Neural progenitor cell (in vitro differentiated cells): ENCODE data around the gene JOSD1. TPM values are rescaled to one million over a fixed set of nuclear protein-coding genes. Genes with fewer than 3 reads are reported as not detected.

Experiments used
- DNase-seq: peaks from one replicate; pipeline ENCODE4 v3.0.0-alpha.2; 2016; ENCODE audit warnings: low spot score
- H2AFZ ChIP-seq: fragments of 200-600 bp; sonication (generic); replicated peaks from 2 replicates; pipeline ENCODE4 v1.6.1; 2016; ENCODE audit warnings: antibody characterized with exemption
- H3F3A ChIP-seq: fragments of 200-600 bp; sonication (generic); 2 replicates; pipeline ENCODE4 v1.6.1; 2016; ENCODE audit warnings: antibody characterized with exemption, low read depth
- H3K27ac ChIP-seq: fragments of 200-600 bp; sonication (generic); 2 replicates; pipeline ENCODE4 v1.5.1; 2016; ENCODE audit warnings: mild to moderate bottlenecking
- H3K27me3 ChIP-seq: fragments of 200-600 bp; sonication (generic); 2 replicates; pipeline ENCODE4 v1.6.1; 2016; ENCODE audit warnings: mild to moderate bottlenecking, moderate library complexity
- H3K36me3 ChIP-seq: fragments of 200-600 bp; sonication (generic); 2 replicates; pipeline ENCODE4 v1.5.1; 2016
- H3K4me1 ChIP-seq: fragments of 200-600 bp; sonication (generic); 2 replicates; pipeline ENCODE4 v1.6.1; 2016; ENCODE audit warnings: mixed run types
- H3K4me2 ChIP-seq: fragments of 200-600 bp; sonication (generic); 2 replicates; pipeline ENCODE4 v1.6.1; 2016
- H3K4me3 ChIP-seq: fragments of 200-600 bp; sonication (generic); 2 replicates; pipeline ENCODE4 v1.5.1; 2016
- H3K79me2 ChIP-seq: fragments of 200-600 bp; sonication (generic); 2 replicates; pipeline ENCODE4 v1.6.1; 2016; ENCODE audit warnings: low read depth
- H3K9ac ChIP-seq: fragments of 200-600 bp; sonication (generic); 2 replicates; pipeline ENCODE4 v1.6.1; 2016
- H3K9me3 ChIP-seq: fragments of 200-600 bp; sonication (generic); 2 replicates; pipeline ENCODE4 v1.5.1; 2016; ENCODE audit warnings: low read depth
- H4K20me1 ChIP-seq: fragments of 200-600 bp; sonication (generic); 2 replicates; pipeline ENCODE4 v1.6.1; 2016; ENCODE audit warnings: low read depth
- H3K27ac Mint-ChIP-seq: 3 replicates; pipeline ENCODE4 v1.8.0; 2021; ENCODE audit warnings: mixed read lengths
- H3K27me3 Mint-ChIP-seq: 2 replicates; pipeline ENCODE4 v1.8.0; 2022; ENCODE audit warnings: low read depth, mild to moderate bottlenecking, inconsistent platforms, moderate library complexity, mixed read lengths; ENCODE audit not compliant: insufficient read depth
- H3K36me3 Mint-ChIP-seq: 3 replicates; pipeline ENCODE4 v1.8.0; 2021; ENCODE audit warnings: mixed read lengths
- H3K4me1 Mint-ChIP-seq: 3 replicates; pipeline ENCODE4 v1.8.0; 2021; ENCODE audit warnings: mixed read lengths
- H3K4me3 Mint-ChIP-seq: 3 replicates; pipeline ENCODE4 v1.8.0; 2021; ENCODE audit warnings: mild to moderate bottlenecking, moderate library complexity, mixed read lengths
- H3K9me3 Mint-ChIP-seq: 3 replicates; pipeline ENCODE4 v1.8.0; 2020; ENCODE audit warnings: mixed read lengths
- CTCF ChIP-seq: fragments of 200-600 bp; sonication (generic); IDR thresholded peaks from 2 replicates; pipeline ENCODE4 v1.5.1; 2017; ENCODE audit warnings: antibody characterized with exemption, mild to moderate bottlenecking
- EZH2 ChIP-seq: fragments of 200-600 bp; sonication (generic); IDR thresholded peaks from 2 replicates; pipeline ENCODE4 v1.6.1; 2017; ENCODE audit warnings: antibody characterized with exemption, mild to moderate bottlenecking, moderate library complexity
- EZH2phosphoT487 ChIP-seq: fragments of 200-600 bp; sonication (generic); IDR thresholded peaks from 2 replicates; pipeline ENCODE4 v1.6.1; 2017; ENCODE audit warnings: antibody characterized with exemption
- total RNA-seq: library from RNA; depleted of rRNA; stranded (reverse); fragments of >200 nt; gene quantifications from 2 replicates; pipeline ENCODE4 v1.2.3, GENCODE V29; 2015; ENCODE audit warnings: low replicate concordance

The JOSD1 gene
- total RNA-seq, 1 donor from 2014 or later: 32.4 TPM

- H3K27ac Mint-ChIP-seq: no peak overlapping the region
- H2AFZ ChIP-seq: no peak overlapping the region
- peak overlapping the region; percentile 96 for H3K4me2 ChIP-seq
- no peaks in the 10 kb centered on the region for H3K9me3 ChIP-seq
- H3K27ac ChIP-seq: no peak overlapping the region
- peaks cover 49% of the 10 kb centered on the region for H3K4me1 Mint-ChIP-seq
- H3K27me3 ChIP-seq: peaks cover 9% of the 10 kb centered on the region
- H3K79me2 ChIP-seq: peaks cover 52% of the 10 kb centered on the region
- H3K36me3 Mint-ChIP-seq: peaks cover 8% of the 10 kb centered on the region
- peaks cover 35% of the 10 kb centered on the region for H4K20me1 ChIP-seq
- no peak overlapping the region for H3K9ac ChIP-seq
- H3K4me1 ChIP-seq: peaks cover 25% of the 10 kb centered on the region
- peaks cover 13% of the 10 kb centered on the region for H3F3A ChIP-seq
- no peaks in the 10 kb centered on the region for H3K36me3 ChIP-seq
- peaks cover 6% of the 10 kb centered on the region for H3K27me3 Mint-ChIP-seq
- peak overlapping the region; percentile 98 for H3K4me3 Mint-ChIP-seq
- DNase-seq: no peak
- TF ChIP-seq EZH2phosphoT487 (no peak), CTCF (no peak), EZH2 (no peak)
- H3K4me3 ChIP-seq: peak overlapping the region; percentile 98
- no peaks in the 10 kb centered on the region for H3K9me3 Mint-ChIP-seq
Observed at GRCh38 chr22:38699143-38699542, 1.6 kb downstream of the JOSD1 start.

GRCh38 chr22:38698407-38699094, 2.2 kb downstream of the JOSD1 start:
- no peak for DNase-seq
- Mint-ChIP-seq H3K4me1 (peaks cover 45% of the 10 kb centered on the region), H3K36me3 (peaks cover 8% of the 10 kb centered on the region), H3K9me3 (no peaks in the 10 kb centered on the region), H3K27me3 (peaks cover 6% of the 10 kb centered on the region), H3K4me3 (peak overlapping the region; percentile 98), H3K27ac (no peak overlapping the region)
- TF ChIP-seq CTCF (no peak), EZH2 (no peak), EZH2phosphoT487 (no peak)
- Histone ChIP-seq H3K9ac (no peak overlapping the region), H3K9me3 (no peaks in the 10 kb centered on the region), H4K20me1 (peaks cover 41% of the 10 kb centered on the region), H3K79me2 (peaks cover 57% of the 10 kb centered on the region), H3K4me3 (peak overlapping the region; percentile 98), H2AFZ (no peak overlapping the region), H3K4me2 (peak overlapping the region; percentile 96), H3K27me3 (peaks cover 9% of the 10 kb centered on the region), H3F3A (peaks cover 13% of the 10 kb centered on the region), H3K36me3 (no peaks in the 10 kb centered on the region), H3K27ac (no peak overlapping the region), H3K4me1 (peaks cover 25% of the 10 kb centered on the region)

- H3F3A ChIP-seq: peaks cover 10% of the 10 kb centered on the region
- H4K20me1 ChIP-seq: peaks cover 46% of the 10 kb centered on the region
- H3K9ac ChIP-seq: no peak overlapping the region
- Mint-ChIP-seq H3K36me3 (peaks cover 10% of the 10 kb centered on the region), H3K27me3 (peaks cover 6% of the 10 kb centered on the region), H3K4me1 (peaks cover 45% of the 10 kb centered on the region), H3K27ac (no peak overlapping the region), H3K4me3 (peak overlapping the region; percentile 55), H3K9me3 (no peaks in the 10 kb centered on the region)
- peaks cover 25% of the 10 kb centered on the region for H3K4me1 ChIP-seq
- peaks cover 9% of the 10 kb centered on the region for H3K27me3 ChIP-seq
- peaks cover 65% of the 10 kb centered on the region for H3K79me2 ChIP-seq
- no peak for TF ChIP-seq EZH2
- no peak for TF ChIP-seq CTCF
- TF ChIP-seq EZH2phosphoT487: no peak
- peak overlapping the region; percentile 98 for H3K4me3 ChIP-seq
- H3K9me3 ChIP-seq: no peaks in the 10 kb centered on the region
- H3K36me3 ChIP-seq: no peaks in the 10 kb centered on the region
- DNase-seq: peak; percentile 9
- peak overlapping the region; percentile 96 for H3K4me2 ChIP-seq
- no peak overlapping the region for H2AFZ ChIP-seq
- no peak overlapping the region for H3K27ac ChIP-seq
Observed at GRCh38 chr22:38697425-38698089, 3.2 kb downstream of the JOSD1 start.
